HG02623 (cell line): ENCODE data around the gene PCDHGB5.
"Not testable (repeated sequence)": the region's sequence is repeated elsewhere in the genome, so short reads cannot be mapped to it uniquely, and the experiment has no call there.

Experiments
- ATAC-seq: cut with Tn5 transposase; IDR thresholded peaks from one replicate; pipeline ENCODE4 v1.9.1; 2021; ENCODE audit warnings: moderate library complexity; ENCODE audit not compliant: unreplicated experiment

Gene PCDHGB5

DNA sequence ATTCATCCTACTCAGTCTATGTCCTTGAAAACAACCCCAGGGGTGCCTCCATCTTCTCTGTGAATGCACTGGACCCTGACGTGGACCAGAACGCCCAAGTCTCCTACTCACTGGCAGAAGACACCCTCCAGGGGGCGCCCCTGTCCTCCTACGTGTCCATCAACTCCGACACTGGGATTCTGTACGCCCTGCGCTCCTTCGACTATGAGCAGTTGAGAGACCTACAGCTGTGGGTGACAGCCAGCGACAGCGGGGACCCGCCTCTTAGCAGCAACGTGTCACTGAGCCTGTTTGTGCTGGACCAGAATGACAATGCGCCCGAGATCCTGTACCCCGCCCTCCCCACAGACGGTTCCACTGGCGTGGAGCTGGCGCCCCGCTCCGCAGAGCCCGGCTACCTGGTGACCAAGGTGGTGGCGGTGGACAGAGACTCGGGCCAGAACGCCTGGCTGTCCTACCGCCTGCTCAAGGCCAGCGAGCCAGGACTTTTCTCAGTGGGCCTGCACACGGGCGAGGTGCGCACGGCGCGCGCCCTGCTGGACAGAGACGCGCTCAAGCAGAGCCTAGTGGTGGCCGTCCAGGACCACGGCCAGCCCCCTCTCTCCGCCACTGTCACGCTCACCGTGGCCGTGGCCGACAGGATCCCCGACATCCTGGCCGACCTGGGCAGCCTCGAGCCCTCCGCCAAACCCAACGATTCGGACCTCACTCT, 22.1 kb upstream of the PCDHGB5 start:
- not testable (repeated sequence) for ATAC-seq

GRCh38 chr5:141382469-141383294, 15.1 kb upstream of the PCDHGB5 start, which contains the start of gene PCDHGA7:
Gene PCDHGA7 (plus strand): TSS chr5:141382742. CDS start chr5:141382900, 158 bp downstream.
- no peak for ATAC-seq

GRCh38 chr5:141383345-141383744, 14.4 kb upstream of the PCDHGB5 start:
- no peak for ATAC-seq

- no peak for ATAC-seq
Observed at GRCh38 chr5:141384471-141385267, 13.1 kb upstream of the PCDHGB5 start.

DNA sequence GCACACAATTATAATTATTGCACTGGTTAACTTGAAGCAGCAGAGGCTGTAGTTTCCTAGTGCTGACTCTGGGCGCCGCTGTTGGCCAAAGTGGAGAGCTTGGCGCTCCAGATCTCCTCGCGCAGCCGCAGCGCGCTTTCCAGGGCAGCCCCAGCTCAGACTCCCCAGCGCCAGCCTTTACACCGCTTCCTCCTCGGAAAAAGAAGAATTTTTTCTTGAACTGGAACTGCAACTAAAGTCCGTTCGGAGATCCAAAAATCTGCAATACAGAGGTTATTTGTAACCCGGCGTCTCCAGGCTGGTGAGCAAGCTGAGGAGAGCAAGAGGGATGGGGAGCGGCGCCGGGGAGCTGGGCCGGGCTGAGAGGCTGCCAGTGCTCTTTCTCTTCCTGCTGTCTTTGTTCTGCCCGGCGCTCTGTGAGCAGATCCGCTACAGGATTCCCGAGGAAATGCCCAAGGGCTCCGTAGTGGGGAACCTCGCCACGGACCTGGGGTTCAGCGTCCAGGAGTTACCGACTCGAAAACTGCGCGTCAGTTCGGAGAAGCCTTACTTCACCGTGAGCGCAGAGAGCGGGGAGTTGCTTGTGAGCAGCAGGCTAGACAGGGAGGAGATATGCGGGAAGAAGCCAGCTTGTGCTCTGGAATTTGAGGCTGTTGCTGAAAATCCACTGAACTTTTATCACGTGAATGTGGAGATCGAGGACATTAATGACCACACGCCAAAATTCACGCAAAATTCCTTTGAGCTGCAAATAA, 10.0 kb upstream of the PCDHGB5 start, which contains the start of gene PCDHGB4:
PCDHGB4 (plus strand) TSS at position 142 of the 755 bp plus-strand sequence; CDS start at position 329, 187 bp downstream.
- not testable (repeated sequence) for ATAC-seq

DNA sequence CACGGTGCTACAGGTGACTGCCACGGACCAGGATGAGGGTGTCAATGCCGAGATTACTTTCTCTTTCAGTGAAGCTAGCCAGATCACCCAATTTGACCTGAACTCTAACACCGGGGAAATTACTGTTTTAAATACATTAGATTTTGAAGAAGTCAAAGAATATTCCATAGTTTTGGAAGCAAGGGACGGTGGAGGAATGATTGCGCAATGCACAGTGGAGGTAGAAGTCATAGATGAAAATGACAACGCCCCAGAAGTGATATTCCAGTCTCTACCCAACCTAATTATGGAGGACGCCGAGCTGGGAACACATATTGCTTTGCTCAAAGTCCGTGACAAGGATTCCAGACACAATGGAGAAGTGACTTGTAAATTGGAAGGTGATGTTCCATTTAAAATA, 9.1 kb upstream of the PCDHGB5 start:
- no peak for ATAC-seq

GRCh38 chr5:141389153-141390042, 8.3 kb upstream of the PCDHGB5 start:
- no peak for ATAC-seq

DNA sequence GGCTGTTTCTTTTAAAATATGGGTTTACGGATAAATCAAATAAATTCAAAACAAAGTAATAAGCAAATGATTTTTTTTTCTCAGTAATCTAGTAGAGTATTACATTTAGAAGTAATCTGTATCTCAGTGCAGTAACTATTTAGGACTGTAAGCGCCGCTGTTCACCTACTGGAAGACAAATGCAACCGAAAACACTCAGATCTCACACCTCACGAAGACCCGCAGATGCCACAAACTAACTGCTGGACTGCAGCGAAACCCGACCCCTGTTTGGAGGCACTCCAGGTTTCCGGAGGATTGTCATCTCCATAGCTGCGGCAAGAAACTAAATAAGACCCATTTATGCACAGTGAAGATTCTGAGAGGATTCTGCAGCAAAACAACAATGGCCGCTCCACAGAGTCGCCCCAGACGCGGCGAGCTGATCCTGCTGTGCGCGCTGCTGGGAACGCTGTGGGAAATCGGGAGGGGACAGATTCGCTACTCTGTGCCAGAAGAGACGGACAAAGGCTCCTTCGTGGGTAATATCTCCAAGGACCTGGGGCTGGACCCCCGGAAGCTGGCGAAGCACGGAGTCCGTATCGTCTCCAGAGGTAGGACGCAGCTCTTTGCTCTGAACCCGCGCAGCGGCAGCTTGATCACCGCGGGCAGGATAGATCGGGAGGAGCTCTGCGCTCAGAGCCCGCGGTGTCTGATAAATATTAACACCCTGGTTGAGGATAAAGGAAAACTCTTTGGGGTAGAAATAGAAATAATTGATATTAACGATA, 5.1 kb upstream of the PCDHGB5 start, which contains the start of gene PCDHGA8:
PCDHGA8 (plus strand) TSS at position 205 of the 770 bp plus-strand sequence; CDS start at position 386, 181 bp downstream.
- no peak for ATAC-seq

GRCh38 chr5:141393267-141393666, 4.5 kb upstream of the PCDHGB5 start:
- ATAC-seq = no peak

DNA sequence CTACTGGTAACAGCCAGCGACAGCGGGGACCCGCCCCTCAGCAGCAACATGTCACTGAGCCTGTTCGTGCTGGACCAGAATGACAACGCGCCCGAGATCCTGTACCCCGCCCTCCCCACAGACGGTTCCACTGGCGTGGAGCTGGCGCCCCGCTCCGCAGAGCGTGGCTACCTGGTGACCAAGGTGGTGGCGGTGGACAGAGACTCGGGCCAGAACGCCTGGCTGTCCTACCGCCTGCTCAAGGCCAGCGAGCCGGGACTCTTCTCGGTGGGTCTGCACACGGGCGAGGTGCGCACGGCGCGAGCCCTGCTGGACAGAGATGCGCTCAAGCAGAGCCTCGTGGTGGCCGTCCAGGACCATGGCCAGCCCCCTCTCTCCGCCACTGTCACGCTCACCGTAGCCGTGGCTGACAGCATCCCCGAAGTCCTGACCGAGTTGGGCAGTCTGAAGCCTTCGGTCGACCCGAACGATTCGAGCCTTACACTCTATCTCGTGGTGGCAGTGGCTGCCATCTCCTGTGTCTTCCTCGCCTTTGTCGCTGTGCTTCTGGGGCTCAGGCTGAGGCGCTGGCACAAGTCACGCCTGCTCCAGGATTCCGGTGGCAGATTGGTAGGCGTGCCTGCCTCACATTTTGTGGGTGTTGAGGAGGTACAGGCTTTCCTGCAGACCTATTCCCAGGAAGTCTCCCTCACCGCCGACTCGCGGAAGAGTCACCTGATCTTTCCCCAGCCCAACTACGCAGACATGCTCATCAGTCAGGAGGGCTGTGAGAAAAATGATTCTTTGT, 3.2 kb upstream of the PCDHGB5 start:
- not testable (repeated sequence) for ATAC-seq

- ATAC-seq = no peak
Observed at GRCh38 chr5:141398608-141399007, 861 bp downstream of the PCDHGB5 start.

DNA sequence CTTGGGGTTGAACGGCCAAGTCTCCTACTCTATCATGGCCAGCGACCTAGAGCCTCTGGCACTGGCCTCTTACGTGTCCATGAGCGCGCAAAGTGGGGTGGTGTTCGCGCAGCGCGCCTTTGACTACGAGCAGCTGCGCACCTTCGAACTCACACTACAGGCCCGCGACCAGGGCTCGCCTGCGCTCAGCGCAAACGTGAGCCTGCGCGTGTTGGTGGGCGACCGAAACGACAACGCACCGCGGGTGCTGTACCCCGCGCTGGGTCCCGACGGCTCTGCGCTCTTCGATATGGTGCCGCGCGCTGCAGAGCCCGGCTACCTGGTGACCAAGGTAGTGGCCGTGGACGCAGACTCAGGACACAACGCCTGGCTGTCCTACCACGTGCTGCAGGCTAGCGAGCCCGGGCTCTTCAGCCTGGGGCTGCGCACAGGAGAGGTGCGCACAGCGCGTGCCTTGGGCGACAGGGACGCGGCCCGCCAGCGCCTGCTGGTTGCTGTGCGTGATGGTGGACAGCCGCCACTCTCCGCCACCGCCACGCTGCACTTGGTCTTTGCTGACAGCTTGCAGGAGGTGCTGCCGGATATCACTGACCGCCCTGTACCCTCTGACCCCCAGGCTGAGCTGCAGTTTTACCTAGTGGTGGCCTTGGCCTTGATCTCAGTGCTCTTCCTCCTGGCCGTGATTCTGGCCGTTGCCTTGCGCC, 2.0 kb downstream of the PCDHGB5 start:
- no peak for ATAC-seq

- no peak for ATAC-seq
Observed at GRCh38 chr5:141402553-141403243, 5.0 kb downstream of the PCDHGB5 start, which contains the start of gene PCDHGA9. Gene PCDHGA9 (plus strand): TSS chr5:141402778. CDS start chr5:141402953, 175 bp downstream.

GRCh38 chr5:141403387-141403786, 5.6 kb downstream of the PCDHGB5 start:
- no peak for ATAC-seq

GRCh38 chr5:141407790-141408505, 10.2 kb downstream of the PCDHGB5 start, which contains the start of gene PCDHGB6:
Gene PCDHGB6 (plus strand): TSS chr5:141408021. CDS start chr5:141408203, 182 bp downstream.
- not testable (repeated sequence) for ATAC-seq
